NB4 (cell line): ENCODE measurements around the gene AP3B1.
A peak's percentile ranks its signal among the peaks of the same experiment; 100 is the strongest.

ENCODE experiments used
- DNase-seq: peaks from one replicate; pipeline ENCODE4 v3.0.0; 2010; ENCODE audit warnings: low read depth
- H3K4me3 ChIP-seq: one replicate; pipeline ENCODE4 v1.5.1; 2011; ENCODE audit warnings: mild to moderate bottlenecking, low read depth, low read length, moderate library complexity
- CTCF ChIP-seq: IDR thresholded peaks from one replicate; pipeline ENCODE4 v1.5.1; 2012; ENCODE audit warnings: low read depth, low read length
- MAX ChIP-seq: IDR thresholded peaks from 2 replicates; pipeline ENCODE4 v1.6.1; 2011; ENCODE audit warnings: low read depth, low read length
- MYC ChIP-seq: IDR thresholded peaks from 2 replicates; pipeline ENCODE4 v1.6.1; 2011; ENCODE audit warnings: low read depth, low read length
- POLR2A ChIP-seq: IDR thresholded peaks from 2 replicates; pipeline ENCODE4 v1.6.1; 2011; ENCODE audit warnings: mild to moderate bottlenecking; ENCODE audit not compliant: insufficient read length; ENCODE audit errors: extremely low read depth

AP3B1 gene

GRCh38 chr5:78127875-78128274 lies 166.6 kb downstream of the AP3B1 start:
- DNase-seq = peak; percentile 7
- TF ChIP-seq MYC (no peak), POLR2A (no peak), MAX (no peak), CTCF (peak; percentile 28)
- H3K4me3 ChIP-seq = no peak overlapping the region

GRCh38 chr5:78126536-78126935 lies 168.0 kb downstream of the AP3B1 start:
- no peak for TF ChIP-seq MAX
- no peak for TF ChIP-seq MYC
- TF ChIP-seq CTCF = no peak
- no peak for TF ChIP-seq POLR2A
- no peak for DNase-seq
- no peak overlapping the region for H3K4me3 ChIP-seq

GRCh38 chr5:78116167-78116566 lies 178.3 kb downstream of the AP3B1 start:
- no peak overlapping the region for H3K4me3 ChIP-seq
- no peak for DNase-seq
- TF ChIP-seq MAX = no peak
- TF ChIP-seq POLR2A = no peak
- no peak for TF ChIP-seq CTCF
- no peak for TF ChIP-seq MYC

- TF ChIP-seq MAX (no peak), CTCF (no peak), MYC (no peak), POLR2A (no peak)
- DNase-seq = no peak
- H3K4me3 ChIP-seq = no peak overlapping the region
These were observed 180.7 kb downstream of the AP3B1 start for GRCh38 chr5:78113689-78114264.

- TF ChIP-seq MYC (no peak), CTCF (no peak), POLR2A (no peak), MAX (no peak)
- DNase-seq = no peak
- no peak overlapping the region for H3K4me3 ChIP-seq
These were observed 181.6 kb downstream of the AP3B1 start for GRCh38 chr5:78112931-78113330.

GRCh38 chr5:78109891-78110324 lies 184.6 kb downstream of the AP3B1 start:
- no peak for TF ChIP-seq POLR2A
- TF ChIP-seq CTCF = no peak
- no peak for TF ChIP-seq MAX
- TF ChIP-seq MYC = no peak
- DNase-seq = peak; percentile 5
- H3K4me3 ChIP-seq = no peak overlapping the region
